Measurements from ENCODE around the gene ZNF195.
"Not testable (repeated sequence)": the region's sequence is repeated elsewhere in the genome, so short reads cannot be mapped to it uniquely, and the experiment has no call there.

- TF ChIP-seq CTCF (IDR thresholded peaks at IDR 0.05; ENCODE audit: low read length); EZH2 (optimal IDR thresholded peaks at IDR 0.05; ENCODE audit: low read depth, low read length): not testable (repeated sequence)
Measured at GRCh38 chr11:3402181-3402860, 23.4 kb upstream of the ZNF195 start.
